GM19455 (cell line): ENCODE measurements around the gene FBXL17.
"Not testable (repeated sequence)": the region's sequence is repeated elsewhere in the genome, so short reads cannot be mapped to it uniquely, and the experiment has no call there.

ENCODE experiments used
- ATAC-seq: cut with Tn5 transposase; IDR thresholded peaks from one replicate; pipeline ENCODE4 v1.9.1; 2021; ENCODE audit not compliant: unreplicated experiment

FBXL17 gene

GRCh38 chr5:108312258-108312657 is 69.6 kb downstream of the FBXL17 start:
- ATAC-seq, result no peak

GRCh38 chr5:108311682-108312081 is 70.2 kb downstream of the FBXL17 start:
- ATAC-seq, result no peak

- no peak for ATAC-seq
Observed at GRCh38 chr5:108303611-108304010, 78.3 kb downstream of the FBXL17 start.

- ATAC-seq, result no peak
Observed at GRCh38 chr5:108303086-108303485, 78.8 kb downstream of the FBXL17 start.

- ATAC-seq, result no peak
Observed at GRCh38 chr5:108297042-108297601, 84.8 kb downstream of the FBXL17 start.

- ATAC-seq, result no peak
Observed at GRCh38 chr5:108295578-108296368, 86.1 kb downstream of the FBXL17 start.

GRCh38 chr5:108280960-108281569 is 100.8 kb downstream of the FBXL17 start:
- ATAC-seq, result no peak

GRCh38 chr5:108280248-108280647 is 101.7 kb downstream of the FBXL17 start:
- ATAC-seq, result no peak

- ATAC-seq, result no peak
Observed at GRCh38 chr5:108278285-108279240, 103.3 kb downstream of the FBXL17 start.

- ATAC-seq, result no peak
Observed at GRCh38 chr5:108276187-108277050, 105.5 kb downstream of the FBXL17 start.

- ATAC-seq, result not testable (repeated sequence)
Observed at GRCh38 chr5:108274080-108274479, 107.8 kb downstream of the FBXL17 start.

- no peak for ATAC-seq
Observed at GRCh38 chr5:108271127-108271526, 110.8 kb downstream of the FBXL17 start.

GRCh38 chr5:108266242-108266641 is 115.7 kb downstream of the FBXL17 start:
- no peak for ATAC-seq

- ATAC-seq, result no peak
Observed at GRCh38 chr5:108264533-108264932, 117.4 kb downstream of the FBXL17 start.

- ATAC-seq, result no peak
Observed at GRCh38 chr5:108263338-108263737, 118.6 kb downstream of the FBXL17 start.

GRCh38 chr5:108260858-108261170 is 121.1 kb downstream of the FBXL17 start:
- no peak for ATAC-seq

- peak; percentile 95 for ATAC-seq
Observed at GRCh38 chr5:108260117-108260857, 121.6 kb downstream of the FBXL17 start.

GRCh38 chr5:108259306-108259705 is 122.6 kb downstream of the FBXL17 start:
- ATAC-seq, result no peak

GRCh38 chr5:108257996-108258395 is 123.9 kb downstream of the FBXL17 start:
- no peak for ATAC-seq

GRCh38 chr5:108255468-108255867 is 126.4 kb downstream of the FBXL17 start:
- no peak for ATAC-seq
